HG02981 (cell line): Measurements from ENCODE around the gene MC3R.

Experiments used
- ATAC-seq: cut with Tn5 transposase; IDR thresholded peaks from one replicate; pipeline ENCODE4 v1.9.1; 2021; ENCODE audit warnings: mild to moderate bottlenecking, moderate library complexity; ENCODE audit not compliant: unreplicated experiment

The MC3R gene

DNA sequence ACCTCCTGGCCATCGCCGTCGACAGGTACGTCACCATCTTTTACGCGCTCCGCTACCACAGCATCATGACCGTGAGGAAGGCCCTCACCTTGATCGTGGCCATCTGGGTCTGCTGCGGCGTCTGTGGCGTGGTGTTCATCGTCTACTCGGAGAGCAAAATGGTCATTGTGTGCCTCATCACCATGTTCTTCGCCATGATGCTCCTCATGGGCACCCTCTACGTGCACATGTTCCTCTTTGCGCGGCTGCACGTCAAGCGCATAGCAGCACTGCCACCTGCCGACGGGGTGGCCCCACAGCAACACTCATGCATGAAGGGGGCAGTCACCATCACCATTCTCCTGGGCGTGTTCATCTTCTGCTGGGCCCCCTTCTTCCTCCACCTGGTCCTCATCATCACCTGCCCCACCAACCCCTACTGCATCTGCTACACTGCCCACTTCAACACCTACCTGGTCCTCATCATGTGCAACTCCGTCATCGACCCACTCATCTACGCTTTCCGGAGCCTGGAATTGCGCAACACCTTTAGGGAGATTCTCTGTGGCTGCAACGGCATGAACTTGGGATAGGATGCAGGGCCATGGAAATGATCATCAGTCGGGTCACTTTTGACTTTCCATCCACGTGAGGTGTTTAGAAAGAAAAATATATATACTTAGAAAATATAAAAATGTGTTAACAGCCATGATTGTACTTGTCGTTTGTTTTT is 868 bp downstream of the MC3R start:
- ATAC-seq: no peak

DNA sequence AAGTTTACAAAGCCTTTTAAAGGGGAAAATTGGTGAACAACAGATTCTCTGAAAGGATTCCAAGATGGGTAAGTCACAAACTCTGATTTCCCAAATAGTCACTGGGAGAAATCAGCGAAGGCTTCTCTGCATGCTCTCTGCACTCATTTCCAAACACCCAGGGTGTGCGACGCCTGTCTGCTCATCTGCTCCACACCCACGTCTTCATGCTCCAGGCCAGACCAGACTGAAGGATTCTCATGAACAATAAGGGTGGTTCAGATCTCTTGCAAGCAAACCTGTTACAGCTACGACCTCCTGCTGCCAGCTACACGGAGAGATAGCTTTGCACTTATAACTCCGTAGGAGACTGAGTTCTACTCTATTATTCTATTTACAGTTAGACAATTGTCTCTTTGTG is 1.4 kb downstream of the MC3R start:
- no peak for ATAC-seq

DNA sequence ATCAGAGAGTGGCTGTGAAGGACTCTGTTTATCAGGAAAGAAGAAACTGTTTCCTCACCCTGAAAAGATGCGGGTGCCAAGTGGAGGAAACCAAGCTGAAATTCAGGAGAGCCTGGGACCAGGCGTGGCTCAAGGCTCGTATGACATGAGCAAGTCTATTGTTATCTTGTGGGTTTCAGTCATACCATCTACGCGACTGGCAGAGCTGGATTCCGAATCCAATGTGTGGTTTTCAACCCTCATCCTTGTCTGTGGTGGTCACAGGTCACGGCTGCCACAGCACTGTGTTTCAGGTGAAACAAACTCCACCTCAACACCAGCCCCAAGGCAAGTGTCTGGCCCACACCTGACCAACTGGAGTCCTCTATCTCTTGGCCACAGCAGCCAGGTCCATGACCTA is 9.1 kb downstream of the MC3R start:
- no peak for ATAC-seq

DNA sequence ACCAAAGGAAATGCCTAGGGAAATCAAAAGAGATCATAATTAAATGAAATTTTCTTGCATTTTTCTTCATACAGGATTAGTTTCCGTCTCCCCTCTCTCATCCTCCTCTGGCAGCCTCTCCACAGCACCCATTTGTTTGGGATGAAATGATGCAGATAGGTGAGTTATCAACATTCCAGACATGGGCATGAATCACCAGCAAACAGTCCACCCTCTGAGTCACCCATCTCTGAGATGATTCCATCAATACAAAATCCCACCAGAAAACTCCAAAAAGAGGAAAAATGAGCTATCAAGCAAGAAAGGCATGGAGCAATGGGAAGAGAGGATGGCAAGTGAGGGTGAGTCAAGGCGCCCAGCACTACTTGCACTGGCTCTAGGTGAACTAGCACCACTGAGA is 11.4 kb downstream of the MC3R start:
- ATAC-seq: no peak

DNA sequence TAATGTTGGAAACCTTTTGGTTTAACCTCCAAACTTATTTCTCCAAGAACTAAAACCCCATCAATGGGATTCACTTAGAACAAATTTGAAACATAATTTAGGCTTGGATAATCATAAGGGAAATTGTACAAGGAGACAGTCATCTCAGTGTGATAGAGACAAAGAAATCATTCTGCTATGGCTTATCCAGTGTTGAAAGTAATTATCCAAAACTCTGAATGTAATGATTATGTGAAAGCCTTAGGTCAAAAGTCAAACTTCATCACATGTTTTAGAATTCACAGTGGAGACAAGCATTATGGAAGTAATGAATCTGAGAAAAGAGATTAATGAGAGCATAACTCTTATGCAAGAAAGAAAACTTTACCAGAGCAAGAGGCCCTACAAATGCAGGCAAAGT is 20.0 kb downstream of the MC3R start:
- ATAC-seq: no peak

DNA sequence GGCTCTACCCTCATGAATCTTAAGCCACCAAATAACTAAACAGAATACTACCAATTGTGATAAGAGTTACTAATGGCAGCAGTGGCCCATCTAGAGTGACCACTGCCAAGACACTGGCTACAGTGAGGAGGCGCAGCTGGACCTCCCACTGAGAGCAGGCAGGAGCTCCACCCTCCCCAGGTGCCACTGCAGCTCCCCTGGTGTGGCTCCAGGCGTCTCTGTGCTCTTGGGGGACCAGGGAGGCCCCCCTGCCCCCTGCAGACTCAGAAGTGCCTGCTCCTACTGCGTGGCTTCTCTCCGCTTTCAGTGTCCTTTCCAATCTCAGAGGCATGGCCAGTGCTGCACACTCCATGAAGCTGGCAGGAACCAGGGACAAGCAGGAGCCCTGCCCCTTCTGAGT is 23.4 kb downstream of the MC3R start:
- ATAC-seq: no peak

DNA sequence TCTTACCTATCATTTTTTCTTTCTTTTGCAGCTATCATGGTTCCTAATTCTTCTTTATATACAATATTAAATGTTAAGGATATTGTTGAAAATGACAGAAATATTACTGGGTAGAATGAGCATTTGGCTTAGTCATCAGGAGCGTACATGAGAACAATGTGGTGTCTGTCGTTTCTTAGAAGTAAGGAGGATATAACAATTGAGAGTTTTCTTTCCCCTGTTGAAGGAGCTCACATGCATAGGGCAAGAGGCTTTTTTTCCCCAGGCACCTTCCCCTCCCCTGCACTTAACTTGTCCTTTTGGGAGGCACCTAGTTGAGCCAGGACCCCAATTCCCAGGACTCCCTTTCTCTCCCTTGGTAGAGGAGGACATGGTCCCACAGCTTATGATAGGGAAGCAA is 25.0 kb downstream of the MC3R start:
- ATAC-seq: no peak

DNA sequence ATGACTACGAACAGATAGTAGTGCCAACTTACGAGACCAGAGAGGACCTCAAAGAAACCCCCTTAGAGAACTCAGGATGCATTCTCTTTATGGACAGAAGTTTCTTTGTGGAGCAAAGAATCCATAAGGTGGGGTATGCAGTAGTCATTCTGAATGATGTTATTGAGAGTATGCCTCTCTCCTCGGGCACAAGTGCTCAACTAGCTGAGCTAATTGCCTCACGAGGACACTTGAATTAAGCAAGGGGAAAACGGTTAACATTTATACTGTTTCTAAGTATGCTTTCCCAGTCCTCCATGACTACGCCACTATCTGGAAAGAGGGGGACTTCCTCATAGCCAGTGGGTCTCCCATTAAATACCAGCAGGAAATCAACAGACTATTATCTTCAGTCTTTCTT is 25.6 kb downstream of the MC3R start:
- ATAC-seq: no peak

DNA sequence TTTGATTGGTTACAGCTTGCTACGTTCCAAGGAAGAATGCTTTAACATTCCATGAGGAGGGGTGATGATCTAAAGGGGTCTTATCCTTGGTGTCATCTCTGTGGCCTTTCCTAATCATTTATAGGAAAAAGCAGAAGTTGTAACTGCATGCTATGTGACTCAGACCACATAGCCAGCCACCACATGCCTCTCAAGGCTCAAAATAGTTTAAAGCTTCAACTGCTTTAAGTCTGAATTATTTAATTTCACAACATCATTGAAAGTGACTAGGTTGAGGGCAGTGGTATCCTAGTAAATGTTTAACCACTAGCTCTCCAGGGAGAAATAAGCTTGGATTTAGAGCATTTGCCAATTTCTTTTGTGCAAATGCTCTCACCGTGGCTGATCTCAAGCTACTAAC is 29.7 kb downstream of the MC3R start:
- no peak for ATAC-seq

DNA sequence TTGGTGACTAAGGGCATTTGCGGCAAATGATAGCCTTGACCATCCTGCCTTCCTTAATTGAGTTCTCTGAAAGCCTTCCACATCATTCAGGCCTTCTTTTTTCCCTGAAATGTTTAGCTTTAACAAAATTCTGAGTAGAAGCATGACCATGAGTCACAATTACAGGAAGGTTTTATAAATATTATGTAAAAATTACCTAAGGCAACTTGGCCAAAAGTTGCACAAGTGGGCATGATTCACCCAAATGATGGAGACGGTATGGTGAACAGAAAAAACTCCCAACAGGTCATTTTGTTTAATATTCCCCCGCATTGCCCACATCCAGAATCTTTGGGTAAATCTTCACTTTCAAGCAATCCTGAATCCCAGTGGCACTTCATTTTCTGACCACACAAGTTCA is 37.0 kb downstream of the MC3R start:
- no peak for ATAC-seq

DNA sequence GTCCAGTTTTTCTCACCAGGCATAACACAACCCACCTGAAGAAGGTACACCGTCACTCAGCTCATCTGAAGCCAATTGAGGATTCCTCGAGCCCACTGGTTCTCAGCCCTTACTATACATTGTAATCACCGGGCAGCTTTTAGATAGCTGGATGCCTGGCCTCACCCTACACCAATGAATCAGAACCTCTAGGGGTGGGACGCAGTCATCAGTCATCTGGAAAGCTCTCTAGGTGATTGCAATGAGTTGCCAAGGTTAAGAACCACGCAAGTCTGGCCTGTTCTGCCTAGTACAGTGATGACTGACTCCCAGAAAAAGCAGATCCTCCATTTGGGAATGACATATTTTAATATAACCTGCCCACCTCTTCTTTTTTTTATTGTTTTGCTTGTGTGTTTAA is 41.1 kb downstream of the MC3R start:
- no peak for ATAC-seq

DNA sequence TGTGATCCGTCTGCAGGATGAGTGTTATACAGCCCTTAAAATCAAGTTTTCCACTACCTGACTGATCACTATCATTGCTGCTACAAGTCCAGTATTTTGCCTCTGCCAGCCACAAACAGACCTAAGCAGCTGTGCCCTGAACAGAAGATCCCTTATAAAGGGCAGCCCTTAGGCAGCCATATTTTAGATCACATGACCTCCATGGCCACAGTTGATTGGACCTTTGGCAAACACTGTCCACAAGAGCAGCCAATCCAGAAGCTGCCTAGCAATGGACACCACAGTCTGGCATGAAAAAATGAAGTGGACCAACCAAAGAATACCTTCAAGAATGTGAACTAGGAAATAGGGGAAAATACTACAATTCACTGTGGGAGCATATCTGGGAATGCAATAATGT is 50.8 kb downstream of the MC3R start:
- ATAC-seq: no peak
